Choroid plexus epithelial cell (primary cell): ENCODE results near the gene RPAP2.
A peak's percentile ranks its signal among the peaks of the same experiment; 100 is the strongest.

Experiments used
- DNase-seq: peaks from one replicate; pipeline ENCODE4 v3.0.0-alpha.2; 2010; ENCODE audit warnings: low read depth
- H3K4me3 ChIP-seq: 2 replicates; pipeline ENCODE4 v1.5.1; 2011; ENCODE audit warnings: low read depth, mild to moderate bottlenecking, control low read depth, low read length, moderate library complexity
- CTCF ChIP-seq: conservative IDR thresholded peaks from 2 replicates; pipeline ENCODE4 v1.5.1; 2011; ENCODE audit warnings: low read depth, mild to moderate bottlenecking, control low read depth, inconsistent platforms, low read length, moderate library complexity

RPAP2 gene

GRCh38 chr1:92439291-92439690, 140.4 kb downstream of the RPAP2 start:
- no peak for TF ChIP-seq CTCF
- H3K4me3 ChIP-seq, result no peak overlapping the region
- DNase-seq, result no peak

- no peak for DNase-seq
- TF ChIP-seq CTCF, result no peak
- no peak overlapping the region for H3K4me3 ChIP-seq
Measured at GRCh38 chr1:92441316-92441696, 142.4 kb downstream of the RPAP2 start.

GRCh38 chr1:92441697-92442342, 143.0 kb downstream of the RPAP2 start:
- no peak overlapping the region for H3K4me3 ChIP-seq
- no peak for DNase-seq
- TF ChIP-seq CTCF, result no peak

GRCh38 chr1:92442351-92442750, 143.5 kb downstream of the RPAP2 start:
- no peak for TF ChIP-seq CTCF
- DNase-seq, result no peak
- H3K4me3 ChIP-seq, result no peak overlapping the region

- no peak for DNase-seq
- H3K4me3 ChIP-seq, result no peak overlapping the region
- TF ChIP-seq CTCF, result no peak
Measured at GRCh38 chr1:92443893-92444292, 145.0 kb downstream of the RPAP2 start.

- DNase-seq, result peak; percentile 64
- H3K4me3 ChIP-seq, result no peak overlapping the region
- no peak for TF ChIP-seq CTCF
Measured at GRCh38 chr1:92444351-92444750, 145.5 kb downstream of the RPAP2 start.

- no peak for TF ChIP-seq CTCF
- no peak for DNase-seq
- H3K4me3 ChIP-seq, result no peak overlapping the region
Measured at GRCh38 chr1:92445865-92446264, 147.0 kb downstream of the RPAP2 start.
